Activated CD8-positive, alpha-beta T cell treated with anti-CD3 and anti-CD28 coated beads for 36 hours (primary cell): ENCODE measurements around the gene LENEP. TPM values are rescaled to one million over a fixed set of nuclear protein-coding genes. Genes with fewer than 3 reads are reported as not detected.

Experiments used
- ATAC-seq: fragments of 200-7000 bp; cut with Tn5 transposase; one replicate; pipeline ENCODE4 v1.10.0; 2021; ENCODE audit warnings: mild to moderate bottlenecking, moderate library complexity
- CTCF ChIA-PET: fragments of 350-600 bp; sonication (Branson Sonifier 250); formaldehyde crosslinking; loops from one replicate; lab custom pipeline; 2021; ENCODE audit warnings: antibody characterized with exemption; lab: Charles Lee
- POLR2A ChIA-PET: fragments of 350-600 bp; sonication (Branson Sonifier 250); formaldehyde crosslinking; loops from one replicate; lab custom pipeline; 2021; ENCODE audit warnings: antibody characterized with exemption; lab: Charles Lee
- DNase-seq: peaks from one replicate; pipeline ENCODE4 v3.0.0-alpha.2; 2020
- H3K27ac Mint-ChIP-seq: one replicate; pipeline ENCODE4 v1.8.0; 2021; ENCODE audit warnings: mild to moderate bottlenecking, mixed read lengths
- H3K27me3 Mint-ChIP-seq: one replicate; pipeline ENCODE4 v1.8.0; 2021; ENCODE audit warnings: mixed read lengths
- H3K36me3 Mint-ChIP-seq: one replicate; pipeline ENCODE4 v1.8.0; 2021; ENCODE audit warnings: low read depth, mixed read lengths
- H3K4me1 Mint-ChIP-seq: one replicate; pipeline ENCODE4 v1.8.0; 2021; ENCODE audit warnings: low read depth, mixed read lengths
- H3K4me3 Mint-ChIP-seq: one replicate; pipeline ENCODE4 v1.8.0; 2021; ENCODE audit warnings: mild to moderate bottlenecking, moderate library complexity, mixed read lengths
- H3K9me3 Mint-ChIP-seq: one replicate; pipeline ENCODE4 v1.8.0; 2021; ENCODE audit warnings: mixed read lengths
- intact Hi-C: fragments of 100-400 bp; cut with micrococcal nuclease; formaldehyde crosslinking; loops from one replicate; pipeline ENCODE4 v1.10.0; 2022
- total RNA-seq, 2 experiments: library from RNA; stranded (reverse); gene quantifications; one replicate each; pipeline ENCODE4 v1.2.3, GENCODE V29; 2021
- TF ChIP-seq, protein P1 (sequence below): fragments of 200-600 bp; IDR thresholded peaks from one replicate; pipeline ENCODE4 v1.8.0; 2022; ENCODE audit warnings: antibody characterized with exemption, mild to moderate bottlenecking

The LENEP gene
- total RNA-seq, 2 experiments from 2014 or later = not detected

DNA sequence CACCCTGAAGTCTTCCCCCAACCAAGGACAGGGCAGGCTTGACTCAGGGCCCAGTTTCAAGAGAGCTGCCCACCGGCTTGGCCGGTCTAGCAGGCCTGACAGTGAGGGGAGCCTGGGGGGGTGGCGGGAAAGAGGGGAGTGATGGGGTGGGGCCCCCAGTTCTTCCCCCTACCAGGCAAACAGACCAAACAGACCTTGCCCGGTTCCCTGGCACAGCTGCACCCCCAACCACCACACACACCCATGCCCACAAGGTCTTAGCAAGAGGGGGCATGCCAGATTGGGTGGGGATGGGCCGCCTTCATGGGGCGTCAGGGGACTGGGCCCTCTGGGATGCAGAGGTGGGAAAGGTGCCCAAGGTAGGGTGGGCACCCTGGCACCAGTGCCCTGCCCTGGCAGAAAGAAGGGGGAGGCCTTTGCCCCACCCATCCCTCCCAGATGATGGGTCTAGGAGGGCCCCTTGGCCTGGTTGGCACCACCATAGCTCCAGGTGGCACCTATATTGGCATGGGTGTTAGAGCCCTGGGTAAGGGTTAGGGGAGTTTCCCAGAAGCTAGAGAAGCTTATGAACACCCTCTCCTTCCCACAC lies 18.1 kb downstream of the LENEP start:
- ChIA-PET POLR2A (interaction anchor here (0.6 to 1.6 kb wide), 4 partner anchors 12 to 73 kb away, joined by 3 to 5 read pairs (median 4); no protein-coding TSS in a partner anchor), CTCF (interaction anchor here (1.1 to 2.8 kb wide), 6 partner anchors 8 to 80 kb away, joined by 3 to 13 read pairs (median 4); partner anchors contain the start of genes PBXIP1 and PYGO2)
- DNase-seq (no peak), ATAC-seq (no peak)
- Mint-ChIP-seq H3K27me3 (no peaks in the 10 kb centered on the region), H3K36me3 (peaks cover 6% of the 10 kb centered on the region), H3K4me1 (peaks cover 72% of the 10 kb centered on the region), H3K9me3 (no peaks in the 10 kb centered on the region), H3K27ac (no peak overlapping the region), H3K4me3 (no peak overlapping the region)
- TF ChIP-seq, protein P1, sequence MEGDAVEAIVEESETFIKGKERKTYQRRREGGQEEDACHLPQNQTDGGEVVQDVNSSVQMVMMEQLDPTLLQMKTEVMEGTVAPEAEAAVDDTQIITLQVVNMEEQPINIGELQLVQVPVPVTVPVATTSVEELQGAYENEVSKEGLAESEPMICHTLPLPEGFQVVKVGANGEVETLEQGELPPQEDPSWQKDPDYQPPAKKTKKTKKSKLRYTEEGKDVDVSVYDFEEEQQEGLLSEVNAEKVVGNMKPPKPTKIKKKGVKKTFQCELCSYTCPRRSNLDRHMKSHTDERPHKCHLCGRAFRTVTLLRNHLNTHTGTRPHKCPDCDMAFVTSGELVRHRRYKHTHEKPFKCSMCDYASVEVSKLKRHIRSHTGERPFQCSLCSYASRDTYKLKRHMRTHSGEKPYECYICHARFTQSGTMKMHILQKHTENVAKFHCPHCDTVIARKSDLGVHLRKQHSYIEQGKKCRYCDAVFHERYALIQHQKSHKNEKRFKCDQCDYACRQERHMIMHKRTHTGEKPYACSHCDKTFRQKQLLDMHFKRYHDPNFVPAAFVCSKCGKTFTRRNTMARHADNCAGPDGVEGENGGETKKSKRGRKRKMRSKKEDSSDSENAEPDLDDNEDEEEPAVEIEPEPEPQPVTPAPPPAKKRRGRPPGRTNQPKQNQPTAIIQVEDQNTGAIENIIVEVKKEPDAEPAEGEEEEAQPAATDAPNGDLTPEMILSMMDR = no peak
- intact Hi-C loops = no loop called here

DNA sequence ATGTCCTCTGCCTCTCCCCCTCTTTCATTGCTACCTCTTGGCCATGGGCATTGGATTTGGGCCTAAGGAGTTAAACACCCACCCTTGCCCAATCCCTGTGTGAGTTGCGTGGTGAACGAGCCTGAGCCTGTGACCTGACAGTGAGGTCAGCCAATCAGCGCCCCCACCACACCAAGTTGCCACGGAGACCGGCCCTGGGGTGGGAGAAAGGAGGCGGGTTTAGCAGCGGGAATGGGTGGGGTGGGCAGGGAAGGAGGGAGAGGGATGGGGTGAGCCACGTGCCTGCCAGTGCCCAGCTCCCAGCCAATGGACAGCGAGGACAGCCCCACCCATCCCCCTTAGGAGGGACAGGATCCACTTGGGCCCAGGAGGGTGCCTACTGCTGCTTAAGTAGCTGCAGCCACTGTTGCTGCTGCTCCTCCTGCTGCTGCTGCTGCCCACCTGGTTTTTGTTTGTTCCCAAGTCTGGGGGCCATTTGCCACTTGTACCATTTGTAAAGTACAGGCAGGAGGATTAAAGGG lies 18.7 kb downstream of the LENEP start:
- CTCF ChIA-PET = interaction anchor here (1.1 to 2.8 kb wide), 5 partner anchors 11 to 79 kb away, joined by 3 to 13 read pairs (median 3); partner anchors contain the start of gene PBXIP1
- no peak overlapping the region for H3K4me3 Mint-ChIP-seq
- ATAC-seq (no peak), DNase-seq (no peak)
- intact Hi-C loops = no loop called here
- H3K36me3 Mint-ChIP-seq = peaks cover 8% of the 10 kb centered on the region
- no peaks in the 10 kb centered on the region for H3K9me3 Mint-ChIP-seq
- peak overlapping the region; percentile 57 for H3K27ac Mint-ChIP-seq
- peaks cover 72% of the 10 kb centered on the region for H3K4me1 Mint-ChIP-seq
- POLR2A ChIA-PET = interaction anchor here (0.6 to 1.7 kb wide), 7 partner anchors 8 to 260 kb away, joined by 3 to 5 read pairs (median 4); partner anchors contain the start of gene ADAM15
- H3K27me3 Mint-ChIP-seq = no peaks in the 10 kb centered on the region
- TF ChIP-seq, protein P1 = no peak

DNA sequence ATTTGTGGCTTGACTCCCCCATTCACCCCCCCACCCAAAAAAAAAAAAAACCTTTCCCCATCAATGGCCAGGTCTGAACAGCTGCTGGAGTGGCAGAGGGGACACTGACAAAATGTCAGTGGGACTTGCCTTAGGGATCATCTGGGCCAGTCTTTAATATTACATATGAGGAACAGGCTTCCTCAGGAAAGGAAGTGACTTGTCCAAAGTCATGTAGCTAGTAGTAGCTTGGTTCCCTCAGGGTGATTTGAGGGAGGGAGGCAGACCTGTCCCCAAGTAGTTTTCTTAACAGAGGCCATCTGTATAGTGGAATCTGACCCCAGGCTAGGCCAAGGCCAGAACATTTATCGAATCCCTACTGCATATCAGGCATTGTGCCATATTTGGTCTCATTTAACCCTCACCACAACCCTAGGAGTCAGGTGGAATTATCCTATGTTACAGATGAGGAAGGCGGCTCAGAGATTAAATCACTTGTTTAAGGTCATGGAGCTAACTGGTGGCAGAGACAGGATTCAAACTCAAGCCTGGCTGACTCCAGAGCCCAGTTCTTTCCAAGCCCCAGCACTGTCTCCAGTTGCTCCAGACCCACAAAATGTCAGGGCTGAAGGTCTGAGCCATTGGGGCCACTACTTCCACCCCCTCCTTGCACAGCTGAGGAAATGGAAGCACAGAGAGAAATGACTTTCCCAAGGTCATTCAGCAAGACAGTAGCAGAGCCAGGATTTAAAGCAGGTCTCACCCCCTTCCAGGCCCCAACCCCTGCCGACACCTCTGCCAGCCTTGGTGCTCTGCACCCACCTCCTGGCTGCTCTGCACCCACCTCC lies 19.6 kb downstream of the LENEP start:
- H3K27ac Mint-ChIP-seq = peak overlapping the region; percentile 37
- DNase-seq = no peak
- H3K4me1 Mint-ChIP-seq = peaks cover 77% of the 10 kb centered on the region
- no peaks in the 10 kb centered on the region for H3K27me3 Mint-ChIP-seq
- no peak for ATAC-seq
- ChIA-PET POLR2A (interaction anchor here (0.6 to 1.7 kb wide), 6 partner anchors 9 to 259 kb away, joined by 3 to 5 read pairs (median 4); partner anchors contain the start of gene ADAM15), CTCF (interaction anchor here (0.9 to 2.8 kb wide), 6 partner anchors 10 to 78 kb away, joined by 3 to 13 read pairs (median 3); partner anchors contain the start of gene PBXIP1)
- H3K4me3 Mint-ChIP-seq = no peak overlapping the region
- intact Hi-C loops = no loop called here
- peaks cover 8% of the 10 kb centered on the region for H3K36me3 Mint-ChIP-seq
- no peaks in the 10 kb centered on the region for H3K9me3 Mint-ChIP-seq
- TF ChIP-seq, protein P1 = no peak

DNA sequence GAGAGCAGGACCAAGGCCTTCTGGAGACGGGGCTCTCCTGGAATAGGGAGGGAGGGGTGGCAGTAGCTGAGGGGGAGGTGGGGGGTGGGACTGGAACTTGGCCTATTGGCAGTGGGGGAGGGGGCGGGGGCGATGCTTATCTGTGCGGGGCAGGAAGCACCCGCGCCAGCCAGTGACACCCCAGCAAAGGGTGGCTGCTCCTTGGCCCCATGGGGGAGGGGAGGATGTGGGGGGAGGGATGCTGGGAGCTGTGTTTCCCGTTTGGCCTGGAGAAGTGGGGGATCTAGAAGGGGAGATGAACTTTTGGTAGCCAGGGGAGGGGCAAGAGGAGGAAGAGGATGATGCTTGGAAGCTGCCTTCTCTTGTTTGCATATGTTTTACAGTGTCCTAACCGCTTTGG lies 20.2 kb downstream of the LENEP start:
- H3K27me3 Mint-ChIP-seq = no peaks in the 10 kb centered on the region
- H3K9me3 Mint-ChIP-seq = no peaks in the 10 kb centered on the region
- no peak overlapping the region for H3K4me3 Mint-ChIP-seq
- ATAC-seq = no peak
- intact Hi-C loops = no loop called here
- DNase-seq = no peak
- TF ChIP-seq, protein P1 = no peak
- ChIA-PET CTCF (interaction anchor here (0.9 to 4.8 kb wide), 4 partner anchors 9 to 59 kb away, joined by 3 to 37 read pairs (median 10); partner anchors contain the start of gene PBXIP1), POLR2A (interaction anchor here (0.7 to 1.7 kb wide), 4 partner anchors 9 to 63 kb away, joined by 3 to 4 read pairs (median 4); partner anchors contain the start of gene ADAM15)
- no peak overlapping the region for H3K27ac Mint-ChIP-seq
- peaks cover 74% of the 10 kb centered on the region for H3K4me1 Mint-ChIP-seq
- peaks cover 8% of the 10 kb centered on the region for H3K36me3 Mint-ChIP-seq
